HepG2 (cell line): Measurements from ENCODE around the gene ADAMTS2.
"Not testable (repeated sequence)": the region's sequence is repeated elsewhere in the genome, so short reads cannot be mapped to it uniquely, and the experiment has no call there.

Experiments used
- HNRNPL ChIP-seq: fragments of 200-400 bp; formaldehyde crosslinking; IDR thresholded peaks from 2 replicates; pipeline ENCODE4 v1.6.1; 2017; ENCODE audit warnings: mild to moderate bottlenecking, low read depth, low read length
- MED1 ChIP-seq: sonication (generic); formaldehyde crosslinking; IDR thresholded peaks from 2 replicates; pipeline ENCODE4 v1.4.0; 2020; ENCODE audit warnings: missing genetic modification reagents
- ZNF781 ChIP-seq: sonication (generic); formaldehyde crosslinking; IDR thresholded peaks from 2 replicates; pipeline ENCODE4 v1.5.1; 2020; ENCODE audit warnings: borderline replicate concordance, mild to moderate bottlenecking, missing genetic modification reagents; ENCODE audit errors: not compliant biosample characterization
- TF ChIP-seq, protein P1 (sequence below): sonication (generic); formaldehyde crosslinking; IDR thresholded peaks from 2 replicates; pipeline ENCODE4 v1.5.0; 2020; ENCODE audit warnings: mild to moderate bottlenecking, missing genetic modification reagents, moderate library complexity
- TF ChIP-seq, protein P2 (sequence below): sonication (generic); formaldehyde crosslinking; IDR thresholded peaks from 2 replicates; pipeline ENCODE4 v1.4.0; 2020; ENCODE audit warnings: mild to moderate bottlenecking, missing genetic modification reagents

DNA sequence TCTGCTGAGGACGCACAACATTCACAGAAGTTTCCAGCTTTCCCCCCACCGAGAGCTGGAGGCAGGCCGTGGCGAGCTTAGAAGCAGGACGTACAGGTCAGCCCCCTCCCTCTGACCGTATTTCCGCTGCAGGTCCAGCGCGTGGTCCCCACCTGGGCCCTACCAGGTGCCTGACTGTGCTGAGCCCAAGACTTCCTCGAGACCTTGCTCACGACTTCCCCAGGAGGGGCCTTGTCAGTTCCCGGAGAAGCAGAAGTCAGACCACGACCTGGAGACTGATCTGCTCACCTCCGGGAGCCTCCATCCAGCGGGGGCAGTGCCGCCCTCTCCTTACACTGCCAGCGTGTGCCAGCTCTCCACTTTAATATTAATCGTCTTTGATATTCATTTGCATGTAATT lies 128.9 kb downstream of the ADAMTS2 start:
- TF ChIP-seq MED1 (CRISPR knock-in tag); HNRNPL; ZNF781 (CRISPR knock-in tag): not testable (repeated sequence)
- TF ChIP-seq, protein P1, sequence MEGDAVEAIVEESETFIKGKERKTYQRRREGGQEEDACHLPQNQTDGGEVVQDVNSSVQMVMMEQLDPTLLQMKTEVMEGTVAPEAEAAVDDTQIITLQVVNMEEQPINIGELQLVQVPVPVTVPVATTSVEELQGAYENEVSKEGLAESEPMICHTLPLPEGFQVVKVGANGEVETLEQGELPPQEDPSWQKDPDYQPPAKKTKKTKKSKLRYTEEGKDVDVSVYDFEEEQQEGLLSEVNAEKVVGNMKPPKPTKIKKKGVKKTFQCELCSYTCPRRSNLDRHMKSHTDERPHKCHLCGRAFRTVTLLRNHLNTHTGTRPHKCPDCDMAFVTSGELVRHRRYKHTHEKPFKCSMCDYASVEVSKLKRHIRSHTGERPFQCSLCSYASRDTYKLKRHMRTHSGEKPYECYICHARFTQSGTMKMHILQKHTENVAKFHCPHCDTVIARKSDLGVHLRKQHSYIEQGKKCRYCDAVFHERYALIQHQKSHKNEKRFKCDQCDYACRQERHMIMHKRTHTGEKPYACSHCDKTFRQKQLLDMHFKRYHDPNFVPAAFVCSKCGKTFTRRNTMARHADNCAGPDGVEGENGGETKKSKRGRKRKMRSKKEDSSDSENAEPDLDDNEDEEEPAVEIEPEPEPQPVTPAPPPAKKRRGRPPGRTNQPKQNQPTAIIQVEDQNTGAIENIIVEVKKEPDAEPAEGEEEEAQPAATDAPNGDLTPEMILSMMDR (CRISPR knock-in tag): not testable (repeated sequence)
- TF ChIP-seq, protein P2, sequence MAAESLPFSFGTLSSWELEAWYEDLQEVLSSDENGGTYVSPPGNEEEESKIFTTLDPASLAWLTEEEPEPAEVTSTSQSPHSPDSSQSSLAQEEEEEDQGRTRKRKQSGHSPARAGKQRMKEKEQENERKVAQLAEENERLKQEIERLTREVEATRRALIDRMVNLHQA: not testable (repeated sequence)
